Liver (tissue), 9 donors: Measurements from ENCODE around the gene FABP1. TPM values are rescaled to one million over a fixed set of nuclear protein-coding genes. Genes with fewer than 3 reads are reported as not detected.

Experiments
- DNase-seq: peaks from one replicate; pipeline ENCODE4 v3.0.0-alpha.2; 2017; ENCODE audit warnings: low spot score
- H3K27ac ChIP-seq, 2 donors: one replicate each; pipeline ENCODE4 v1.7.0; 2013; ENCODE audit warnings: inconsistent platforms in 2 of 2, low read length in 2 of 2, control low read depth in 1 of 2, low read depth in 1 of 2, mild to moderate bottlenecking in 1 of 2
- H3K27me3 ChIP-seq, 4 donors: one replicate each; pipeline versions ENCODE4 v1.6.1 to v1.7.0; 2013; ENCODE audit warnings: low read length in 3 of 4, inconsistent platforms in 1 of 4, mild to moderate bottlenecking in 1 of 4, moderate library complexity in 1 of 4; ENCODE audit not compliant: control insufficient read depth in 4 of 4, insufficient read depth in 4 of 4
- H3K36me3 ChIP-seq, 4 donors: one replicate each; pipeline versions ENCODE4 v1.6.1 to v1.7.0; 2013; ENCODE audit warnings: low read length in 3 of 4, mild to moderate bottlenecking in 3 of 4, low read depth in 1 of 4, moderate library complexity in 1 of 4; ENCODE audit not compliant: control insufficient read depth in 4 of 4, insufficient read depth in 3 of 4
- H3K4me1 ChIP-seq, 4 donors: one replicate each; pipeline versions ENCODE4 v1.6.1 to v1.7.0; 2013; ENCODE audit warnings: low read length in 3 of 4, mild to moderate bottlenecking in 3 of 4, moderate library complexity in 1 of 4; ENCODE audit not compliant: control insufficient read depth in 4 of 4, insufficient read depth in 4 of 4
- H3K4me3 ChIP-seq, 3 donors: one replicate each; pipeline versions ENCODE4 v1.6.1 to v1.7.0; 2013; ENCODE audit warnings: low read length in 3 of 3, control low read depth in 1 of 3, low read depth in 1 of 3, mild to moderate bottlenecking in 1 of 3
- H3K9ac ChIP-seq, 2 donors: one replicate each; pipeline ENCODE4 v1.7.0; 2013; ENCODE audit warnings: low read length in 2 of 2, mild to moderate bottlenecking in 2 of 2, moderate library complexity in 2 of 2, control low read depth in 1 of 2, low read depth in 1 of 2
- H3K9me3 ChIP-seq, 4 donors: one replicate each; pipeline versions ENCODE4 v1.6.1 to v1.7.0; 2013; ENCODE audit warnings: low read length in 3 of 4; ENCODE audit not compliant: control insufficient read depth in 4 of 4
- EGR1 ChIP-seq, 2 donors: IDR thresholded peaks; 2 replicates each; pipeline ENCODE4 v1.6.1; 2016 to 2018; ENCODE audit warnings: antibody characterized with exemption in 2 of 2, low read depth in 2 of 2
- FOXA1 ChIP-seq: IDR thresholded peaks from 2 replicates; pipeline ENCODE4 v1.6.1; 2016; ENCODE audit warnings: antibody characterized with exemption
- FOXA2 ChIP-seq: IDR thresholded peaks from 2 replicates; pipeline ENCODE4 v1.6.1; 2016; ENCODE audit warnings: antibody characterized with exemption
- GABPA ChIP-seq, 2 donors: IDR thresholded peaks in 1 of 2; conservative IDR thresholded peaks in 1 of 2; 2 replicates each; pipeline ENCODE4 v1.6.1; 2016; ENCODE audit warnings: antibody characterized with exemption in 2 of 2, mild to moderate bottlenecking in 1 of 2, moderate library complexity in 1 of 2
- HNF4A ChIP-seq, 2 donors: conservative IDR thresholded peaks; 2 replicates each; pipeline ENCODE4 v1.6.1; 2016; ENCODE audit warnings: antibody characterized with exemption in 2 of 2, mild to moderate bottlenecking in 2 of 2
- HNF4G ChIP-seq: IDR thresholded peaks from 2 replicates; pipeline ENCODE4 v1.6.1; 2016; ENCODE audit warnings: antibody characterized with exemption
- JUND ChIP-seq, 2 donors: IDR thresholded peaks; 2 replicates each; pipeline ENCODE4 v1.6.1; 2016; ENCODE audit warnings: antibody characterized with exemption in 2 of 2
- NR2F2 ChIP-seq: IDR thresholded peaks from 2 replicates; pipeline ENCODE4 v1.6.1; 2016; ENCODE audit warnings: antibody characterized with exemption
- RAD21 ChIP-seq, 2 donors: IDR thresholded peaks; 2 replicates each; pipeline ENCODE4 v1.6.1; 2016; ENCODE audit warnings: antibody characterized with exemption in 2 of 2, mild to moderate bottlenecking in 2 of 2
- REST ChIP-seq: IDR thresholded peaks from 2 replicates; pipeline ENCODE4 v1.6.1; 2016; ENCODE audit warnings: antibody characterized with exemption, mild to moderate bottlenecking
- RXRA ChIP-seq, 2 donors: IDR thresholded peaks; 2 replicates each; pipeline ENCODE4 v1.6.1; 2017 to 2018; ENCODE audit warnings: antibody characterized with exemption in 2 of 2, mild to moderate bottlenecking in 1 of 2
- SP1 ChIP-seq: IDR thresholded peaks from 2 replicates; pipeline ENCODE4 v1.6.1; 2018; ENCODE audit warnings: antibody characterized with exemption, mild to moderate bottlenecking
- TAF1 ChIP-seq: conservative IDR thresholded peaks from 2 replicates; pipeline ENCODE4 v1.6.1; 2016; ENCODE audit warnings: antibody characterized with exemption, mild to moderate bottlenecking
- YY1 ChIP-seq: IDR thresholded peaks from 2 replicates; pipeline ENCODE4 v1.6.1; 2016; ENCODE audit warnings: antibody characterized with exemption, mild to moderate bottlenecking
- WGBS: extraction: QIAGEN DNeasy Blood & Tissue Kit; methylation state at CpG from one replicate; pipeline ENCODE4 v1.1.7; 2013; 5-methylcytosine and 5-hydroxymethylcytosine counted together
- polyA plus RNA-seq, 2 donors: library from polyadenylated mRNA; stranded (reverse) in 1 of 2; unstranded in 1 of 2; fragments of 200-250 nt in 1 of 2; fragments of >200 nt in 1 of 2; fragmentation: Nextera tagmentation in 1 of 2; extraction: Ambion mirVana in 1 of 2; gene quantifications; one replicate each; pipeline versions ENCODE4 v1.2.1 to v1.2.3, GENCODE V29; 2013 to 2015
- total RNA-seq, 2 donors: library from RNA; depleted of rRNA; stranded (reverse); fragments of >200 nt; gene quantifications; one replicate each; pipeline ENCODE4 v1.2.3, GENCODE V29; 2014
- TF ChIP-seq, protein P1 (sequence below): IDR thresholded peaks from 2 replicates; pipeline ENCODE4 v1.6.1; 2016; ENCODE audit warnings: antibody characterized with exemption
- TF ChIP-seq, protein P2 (sequence below): IDR thresholded peaks from 2 replicates; pipeline ENCODE4 v1.6.1; 2016; ENCODE audit warnings: antibody characterized with exemption
- TF ChIP-seq, protein P3 (sequence below): fragments of 150-350 bp; IDR thresholded peaks from 2 replicates; pipeline ENCODE4 v1.5.1; 2017; ENCODE audit warnings: improper control_type of control experiment, low read depth, low read length; ENCODE audit not compliant: missing input control
- donor health status: healthy.
- donor health status: healthy.
- donor health status: healthy.
- donor health status: healthy.
- donor health status: healthy.

FABP1 gene
- total and polyA plus RNA-seq, 4 donors = 975 to 7,337 (median 2,306) TPM

GRCh38 chr2:88081924-88082608 is 45.8 kb downstream of the FABP1 start:
- no peak for DNase-seq
- Histone ChIP-seq H3K4me3 (no peak overlapping the region), H3K27ac (no peak overlapping the region), H3K9ac (no peak overlapping the region), H3K9me3 (no peaks in the 10 kb centered on the region), H3K36me3 (no peaks in the 10 kb centered on the region), H3K27me3 (no peaks in the 10 kb centered on the region), H3K4me1 (no peaks in the 10 kb centered on the region)
- 83% methylated on average over 4 of the region's 4 CpGs for WGBS
- TF ChIP-seq JUND (IDR thresholded peaks at IDR 0.05) = no peak
- TF ChIP-seq EGR1 (IDR thresholded peaks at IDR 0.05; ENCODE audit: low read depth in 2 of 2) = no peak
- no peak for TF ChIP-seq SP1
- no peak for TF ChIP-seq YY1
- TF ChIP-seq HNF4G = no peak
- TF ChIP-seq REST = no peak
- no peak for TF ChIP-seq TAF1
- TF ChIP-seq GABPA (IDR thresholded peaks at IDR 0.05 in 1 of 2, conservative IDR thresholded peaks at IDR 0.05 in 1 of 2) = no peak
- no peak for TF ChIP-seq NR2F2
- no peak for TF ChIP-seq RXRA (IDR thresholded peaks at IDR 0.05)
- no peak for TF ChIP-seq FOXA1
- TF ChIP-seq, protein P1, sequence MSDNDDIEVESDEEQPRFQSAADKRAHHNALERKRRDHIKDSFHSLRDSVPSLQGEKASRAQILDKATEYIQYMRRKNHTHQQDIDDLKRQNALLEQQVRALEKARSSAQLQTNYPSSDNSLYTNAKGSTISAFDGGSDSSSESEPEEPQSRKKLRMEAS = no peak
- TF ChIP-seq HNF4A (conservative IDR thresholded peaks at IDR 0.05) = no peak
- TF ChIP-seq, protein P2, sequence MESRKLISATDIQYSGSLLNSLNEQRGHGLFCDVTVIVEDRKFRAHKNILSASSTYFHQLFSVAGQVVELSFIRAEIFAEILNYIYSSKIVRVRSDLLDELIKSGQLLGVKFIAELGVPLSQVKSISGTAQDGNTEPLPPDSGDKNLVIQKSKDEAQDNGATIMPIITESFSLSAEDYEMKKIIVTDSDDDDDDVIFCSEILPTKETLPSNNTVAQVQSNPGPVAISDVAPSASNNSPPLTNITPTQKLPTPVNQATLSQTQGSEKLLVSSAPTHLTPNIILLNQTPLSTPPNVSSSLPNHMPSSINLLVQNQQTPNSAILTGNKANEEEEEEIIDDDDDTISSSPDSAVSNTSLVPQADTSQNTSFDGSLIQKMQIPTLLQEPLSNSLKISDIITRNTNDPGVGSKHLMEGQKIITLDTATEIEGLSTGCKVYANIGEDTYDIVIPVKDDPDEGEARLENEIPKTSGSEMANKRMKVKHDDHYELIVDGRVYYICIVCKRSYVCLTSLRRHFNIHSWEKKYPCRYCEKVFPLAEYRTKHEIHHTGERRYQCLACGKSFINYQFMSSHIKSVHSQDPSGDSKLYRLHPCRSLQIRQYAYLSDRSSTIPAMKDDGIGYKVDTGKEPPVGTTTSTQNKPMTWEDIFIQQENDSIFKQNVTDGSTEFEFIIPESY = no peak
- no peak for TF ChIP-seq FOXA2

DNA sequence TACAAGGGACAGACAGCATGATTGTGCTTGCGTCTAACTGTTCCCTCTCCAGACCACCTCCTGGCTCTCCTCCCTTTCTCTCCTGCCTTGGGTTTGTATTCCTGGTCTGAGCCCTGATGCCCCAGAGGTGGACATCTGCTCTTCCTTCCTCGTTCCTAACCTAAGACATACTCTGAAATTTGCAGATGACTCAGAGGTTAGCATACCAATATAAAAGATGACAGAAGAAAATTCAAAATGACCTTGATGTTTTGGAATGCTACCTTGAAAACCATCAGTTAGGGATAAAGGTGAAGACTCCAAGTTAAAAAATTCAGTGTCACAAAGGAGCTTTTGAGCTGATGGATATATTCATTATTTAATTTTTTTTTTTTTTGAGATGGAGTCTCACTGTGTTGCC is 47.3 kb downstream of the FABP1 start:
- 86% methylated on average over 2 of the region's 2 CpGs for WGBS
- DNase-seq = no peak
- Histone ChIP-seq H3K9ac (no peak overlapping the region), H3K27me3 (no peaks in the 10 kb centered on the region), H3K9me3 (no peaks in the 10 kb centered on the region), H3K4me3 (no peak overlapping the region), H3K27ac (no peak overlapping the region), H3K4me1 (no peaks in the 10 kb centered on the region), H3K36me3 (no peaks in the 10 kb centered on the region)
- TF ChIP-seq, protein P2 = no peak
- TF ChIP-seq SP1 (no peak), FOXA1 (no peak), TAF1 (no peak), EGR1 (IDR thresholded peaks at IDR 0.05; ENCODE audit: low read depth in 2 of 2) (no peak), RAD21 (IDR thresholded peaks at IDR 0.05) (no peak), RXRA (IDR thresholded peaks at IDR 0.05) (no peak), REST (no peak), NR2F2 (no peak), HNF4G (no peak), GABPA (IDR thresholded peaks at IDR 0.05 in 1 of 2, conservative IDR thresholded peaks at IDR 0.05 in 1 of 2) (no peak), HNF4A (conservative IDR thresholded peaks at IDR 0.05) (no peak), FOXA2 (no peak), YY1 (no peak)
- TF ChIP-seq, protein P3, sequence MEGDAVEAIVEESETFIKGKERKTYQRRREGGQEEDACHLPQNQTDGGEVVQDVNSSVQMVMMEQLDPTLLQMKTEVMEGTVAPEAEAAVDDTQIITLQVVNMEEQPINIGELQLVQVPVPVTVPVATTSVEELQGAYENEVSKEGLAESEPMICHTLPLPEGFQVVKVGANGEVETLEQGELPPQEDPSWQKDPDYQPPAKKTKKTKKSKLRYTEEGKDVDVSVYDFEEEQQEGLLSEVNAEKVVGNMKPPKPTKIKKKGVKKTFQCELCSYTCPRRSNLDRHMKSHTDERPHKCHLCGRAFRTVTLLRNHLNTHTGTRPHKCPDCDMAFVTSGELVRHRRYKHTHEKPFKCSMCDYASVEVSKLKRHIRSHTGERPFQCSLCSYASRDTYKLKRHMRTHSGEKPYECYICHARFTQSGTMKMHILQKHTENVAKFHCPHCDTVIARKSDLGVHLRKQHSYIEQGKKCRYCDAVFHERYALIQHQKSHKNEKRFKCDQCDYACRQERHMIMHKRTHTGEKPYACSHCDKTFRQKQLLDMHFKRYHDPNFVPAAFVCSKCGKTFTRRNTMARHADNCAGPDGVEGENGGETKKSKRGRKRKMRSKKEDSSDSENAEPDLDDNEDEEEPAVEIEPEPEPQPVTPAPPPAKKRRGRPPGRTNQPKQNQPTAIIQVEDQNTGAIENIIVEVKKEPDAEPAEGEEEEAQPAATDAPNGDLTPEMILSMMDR = no peak
